ENCODE data around the gene SMIM23.
"Not testable (repeated sequence)": the region's sequence is repeated elsewhere in the genome, so short reads cannot be mapped to it uniquely, and the experiment has no call there.

The SMIM23 gene

GRCh38 chr5:171774418-171774817 lies 11.2 kb upstream of the SMIM23 start:
- no peak for DNase-seq

GRCh38 chr5:171776213-171776612 lies 9.4 kb upstream of the SMIM23 start:
- DNase-seq = no peak

DNA sequence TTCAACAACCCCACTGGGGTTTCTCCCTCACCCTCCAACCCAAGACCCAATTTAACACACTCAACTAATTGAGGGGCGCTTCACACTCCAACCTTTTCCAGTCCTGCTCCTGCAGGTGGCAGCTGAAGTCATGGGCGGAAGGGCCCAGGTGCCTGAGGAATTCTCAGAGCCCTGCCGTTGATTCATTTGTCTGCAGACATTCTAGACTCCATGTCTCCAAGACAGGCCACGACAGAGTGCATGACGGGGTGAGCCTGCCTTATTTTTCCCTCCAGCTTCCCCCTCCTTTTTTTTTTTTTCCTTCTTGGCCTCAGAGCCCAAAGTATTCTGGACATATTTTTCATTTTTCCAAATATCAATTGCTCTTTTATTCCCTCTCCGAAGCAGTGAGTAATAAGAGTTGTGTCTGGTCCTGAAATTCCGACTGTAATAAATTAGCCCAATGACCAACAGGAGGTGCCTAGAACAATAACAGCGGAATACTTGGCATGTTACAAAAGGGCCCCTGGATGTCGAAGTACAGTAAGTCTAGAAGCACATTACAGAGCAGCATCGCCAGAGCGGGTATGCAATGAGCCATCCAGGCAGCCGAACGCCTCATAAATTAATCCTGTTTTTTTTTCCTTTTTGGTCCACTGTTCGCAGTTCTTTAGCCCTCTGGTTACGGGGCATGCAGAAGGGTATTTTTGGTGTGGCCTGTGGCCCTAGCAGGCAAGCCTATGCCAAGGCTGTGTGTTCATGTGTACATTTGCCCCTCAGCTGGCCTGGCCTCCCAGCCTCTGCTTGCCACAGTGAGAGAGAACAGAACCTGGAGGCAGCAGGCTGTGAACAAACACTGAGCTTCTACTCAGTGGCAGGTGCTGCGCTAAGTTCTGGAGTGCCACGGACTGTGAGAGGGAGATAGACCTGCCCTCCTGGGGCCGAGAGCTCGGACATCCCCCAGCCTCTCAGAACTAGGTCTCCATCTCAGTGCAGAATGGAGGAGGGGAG lies 8.6 kb upstream of the SMIM23 start:
- no peak for DNase-seq

- not testable (repeated sequence) for DNase-seq
These were observed 3.9 kb upstream of the SMIM23 start for GRCh38 chr5:171781744-171782143.

DNA sequence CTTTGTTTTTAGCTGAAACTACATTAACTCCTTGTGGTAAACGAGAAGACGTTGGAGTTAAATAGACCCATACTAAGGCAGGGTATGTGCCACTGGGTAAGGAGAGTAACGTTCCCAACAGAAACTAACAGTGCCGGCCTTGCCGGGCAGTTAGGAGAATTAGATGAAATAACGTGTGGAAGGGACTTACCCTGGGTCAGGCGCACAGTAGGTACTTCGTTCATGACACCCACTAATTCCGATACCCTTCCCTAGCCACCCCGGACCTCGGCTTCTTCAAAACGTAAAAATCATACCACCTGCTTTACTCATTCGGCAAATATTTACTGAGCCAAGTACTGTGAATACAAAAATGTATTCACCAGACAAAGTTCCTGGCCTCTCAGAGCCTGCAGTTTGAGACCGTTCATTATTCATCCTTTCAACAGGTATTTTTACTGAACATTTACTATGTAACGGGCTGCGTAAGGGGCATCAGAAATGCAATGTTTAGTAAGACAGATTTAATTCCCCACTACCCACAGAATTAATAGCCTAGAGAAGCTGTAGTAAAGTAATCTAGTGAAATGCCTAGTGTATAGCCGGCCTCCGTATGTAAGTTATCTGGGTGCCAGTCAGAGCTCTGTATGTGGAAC lies 3.2 kb upstream of the SMIM23 start:
- DNase-seq = no peak

GRCh38 chr5:171783051-171783450 lies 2.6 kb upstream of the SMIM23 start:
- no peak for DNase-seq

DNA sequence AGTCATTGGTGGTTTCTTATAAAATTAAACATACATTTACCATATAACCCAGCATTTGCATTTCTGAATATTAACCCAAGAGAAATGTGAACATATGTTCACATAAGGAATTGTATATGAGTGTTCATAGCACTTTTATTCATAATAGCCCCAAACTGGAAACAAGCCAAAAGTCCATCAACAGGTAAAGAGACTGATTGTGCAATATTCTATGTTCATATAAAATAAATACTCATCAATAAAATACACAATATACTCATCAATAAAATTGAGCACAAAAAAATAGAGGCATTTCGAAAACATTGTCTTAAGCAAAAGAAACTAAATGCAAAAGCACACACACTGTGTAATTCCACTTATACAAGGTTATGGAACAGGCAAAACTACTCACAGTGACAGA lies 3.7 kb downstream of the SMIM23 start:
- no peak for DNase-seq

GRCh38 chr5:171790408-171790807 lies 4.8 kb downstream of the SMIM23 start:
- no peak for DNase-seq

DNA sequence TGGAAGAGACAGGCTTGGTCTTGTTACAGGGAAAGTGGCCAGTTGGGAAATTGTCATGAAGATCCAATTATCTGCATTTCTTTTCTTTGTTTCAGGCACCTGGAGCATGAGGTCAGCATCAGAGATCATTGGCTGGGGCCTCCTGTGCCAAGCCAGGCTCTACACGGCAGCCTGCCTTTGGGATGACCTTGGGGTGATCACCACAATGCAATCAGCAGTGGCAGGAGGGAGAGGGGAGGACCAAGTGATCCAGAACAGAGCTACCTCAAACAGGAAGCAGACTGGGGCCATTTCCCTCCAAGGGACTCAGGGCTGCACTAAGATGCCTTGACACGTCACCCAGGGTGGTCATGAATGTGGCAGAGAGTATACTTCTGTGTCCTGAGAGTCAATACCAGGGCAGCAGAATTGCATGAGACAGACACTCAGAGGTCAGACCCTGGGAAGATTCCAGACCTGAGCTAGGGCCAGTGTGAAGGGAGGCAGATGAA lies 8.9 kb downstream of the SMIM23 start:
- no peak for DNase-seq

- DNase-seq = no peak
These were observed 9.8 kb downstream of the SMIM23 start for GRCh38 chr5:171795381-171795780.

DNA sequence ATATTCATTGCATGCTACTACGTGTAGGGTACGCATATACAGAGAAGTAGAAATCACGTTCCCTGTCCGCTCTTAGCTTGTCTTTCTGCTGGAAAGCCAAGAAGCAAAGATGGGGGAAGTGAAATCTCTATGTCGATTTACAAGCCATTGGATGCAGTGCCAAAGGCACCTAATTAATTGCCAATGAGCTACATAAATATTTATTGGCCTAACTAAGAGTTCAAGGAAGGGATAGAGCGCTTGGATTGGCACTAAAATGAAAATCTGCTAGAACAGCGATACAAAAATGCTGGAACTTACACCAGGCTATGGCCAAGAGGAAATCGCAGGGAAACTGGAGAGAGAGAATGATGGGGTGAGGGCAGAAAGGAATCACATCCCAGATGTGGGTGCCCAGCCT lies 10.8 kb downstream of the SMIM23 start:
- DNase-seq = no peak

- no peak for DNase-seq
These were observed 11.9 kb downstream of the SMIM23 start for GRCh38 chr5:171797543-171797942.

- DNase-seq = no peak
These were observed 12.8 kb downstream of the SMIM23 start for GRCh38 chr5:171798418-171798817.

GRCh38 chr5:171801839-171802238 lies 16.2 kb downstream of the SMIM23 start:
- no peak for DNase-seq

DNA sequence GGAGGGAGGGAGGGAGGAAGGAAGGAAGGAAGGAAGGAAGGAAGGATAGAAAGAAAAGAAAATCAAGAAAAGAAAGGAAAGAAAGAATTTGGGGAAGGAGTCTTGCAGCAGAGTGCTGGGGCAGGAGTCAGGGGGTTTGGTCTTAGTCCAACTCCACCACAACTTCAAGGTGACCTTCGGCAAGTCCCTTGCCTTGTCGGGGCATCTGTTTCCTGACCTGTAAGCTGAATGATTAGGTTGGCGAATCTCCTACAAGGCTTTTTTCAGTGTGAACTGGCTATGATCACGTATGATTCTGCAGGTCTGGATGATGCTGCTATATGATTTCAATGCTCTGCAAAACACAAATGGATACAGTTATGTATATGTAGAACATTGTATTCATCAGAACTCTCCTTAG lies 20.1 kb downstream of the SMIM23 start:
- DNase-seq = no peak

- DNase-seq = no peak
These were observed 21.5 kb downstream of the SMIM23 start for GRCh38 chr5:171806976-171807747.

DNA sequence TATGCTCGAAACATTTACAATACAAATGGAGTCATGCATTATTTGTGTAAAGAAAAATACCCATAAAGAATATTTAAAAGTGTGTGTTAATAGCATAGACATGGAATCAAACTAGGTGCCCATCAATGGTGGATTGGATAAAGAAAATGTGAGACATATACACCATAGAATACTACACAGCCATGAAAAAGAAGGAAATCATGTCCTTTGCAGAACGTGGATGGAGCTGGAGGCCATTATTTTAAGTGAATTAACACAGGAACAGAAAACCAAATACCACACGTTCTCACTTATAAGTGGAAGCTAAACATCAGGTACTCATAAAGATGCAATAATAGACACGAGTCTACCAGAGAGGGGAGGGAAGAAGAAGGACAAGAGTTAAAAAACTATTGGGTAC lies 22.8 kb downstream of the SMIM23 start:
- no peak for DNase-seq

DNA sequence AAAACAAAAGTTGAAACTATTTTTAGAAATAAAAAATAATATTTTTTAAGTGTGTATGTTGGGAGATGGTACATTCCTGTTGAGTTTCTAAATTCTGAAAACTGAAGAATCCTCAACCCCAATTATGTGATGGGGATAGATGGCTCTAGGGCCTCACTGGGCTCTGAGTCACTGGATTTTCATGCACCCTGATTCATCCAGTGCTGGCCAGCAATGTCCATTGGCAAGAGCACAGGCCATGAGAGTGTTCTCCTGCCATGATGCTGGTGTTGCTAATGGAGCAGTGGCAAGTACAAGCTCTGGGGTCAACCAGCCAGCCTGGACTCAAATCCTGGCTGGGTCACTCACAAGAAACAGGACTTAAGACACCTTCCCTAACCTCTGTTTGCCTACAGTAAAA lies 23.3 kb downstream of the SMIM23 start:
- no peak for DNase-seq

DNA sequence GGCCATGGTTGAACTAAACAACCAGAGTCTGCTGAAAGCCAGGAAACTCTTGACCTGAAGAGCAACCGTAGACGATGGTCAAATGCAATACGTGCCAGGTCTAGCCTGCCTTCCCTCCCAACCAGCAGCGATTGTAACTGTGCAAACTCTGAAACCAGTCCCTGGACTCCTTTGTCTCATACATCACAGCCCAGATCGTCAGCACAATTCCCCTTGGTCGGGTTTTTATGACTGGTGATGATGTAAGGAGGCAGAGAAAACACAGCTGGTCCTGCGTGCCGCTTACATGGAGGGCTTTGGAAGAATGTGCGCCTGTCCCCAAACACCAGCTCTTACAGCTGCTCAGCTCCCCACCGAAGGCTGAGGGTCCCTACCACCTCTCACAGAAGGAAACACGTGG lies 24.6 kb downstream of the SMIM23 start:
- DNase-seq = no peak

GRCh38 chr5:171813270-171813669 lies 27.7 kb downstream of the SMIM23 start:
- no peak for DNase-seq

DNA sequence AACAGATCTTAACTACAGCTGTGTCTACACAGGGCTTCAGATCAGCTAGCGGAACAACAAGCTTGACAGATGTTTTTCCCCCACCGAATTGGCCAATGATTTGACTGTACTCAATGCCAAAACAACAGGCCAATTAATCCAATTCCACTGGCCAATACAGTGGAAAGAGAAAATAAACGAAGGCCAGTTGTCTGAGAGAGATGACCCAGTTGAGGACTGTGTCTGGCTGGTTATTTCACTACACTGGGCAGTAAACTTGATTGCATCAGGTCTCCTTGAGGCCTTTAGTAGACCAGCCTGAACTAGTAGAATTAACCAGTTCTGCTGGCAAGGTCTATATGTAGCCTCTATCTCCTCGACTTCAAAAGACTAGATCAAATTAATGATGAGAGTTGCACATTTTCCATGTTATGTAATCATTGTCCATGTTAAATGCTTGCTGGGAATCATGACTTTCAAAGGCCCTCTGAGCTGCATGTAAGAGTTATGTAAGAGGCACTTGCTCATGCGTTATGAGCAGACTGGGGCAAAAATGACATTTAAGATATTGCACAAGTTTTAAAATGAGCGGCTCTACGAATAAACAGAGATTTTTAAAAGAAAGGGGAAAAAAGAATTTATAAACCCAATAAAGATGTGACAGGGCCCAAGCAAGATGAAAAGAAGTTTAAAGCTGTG lies 28.3 kb downstream of the SMIM23 start:
- no peak for DNase-seq

GRCh38 chr5:171816666-171817065 lies 31.0 kb downstream of the SMIM23 start:
- DNase-seq = no peak

- DNase-seq = no peak
These were observed 34.9 kb downstream of the SMIM23 start for GRCh38 chr5:171820561-171820960.
